ENCODE measurements around the gene ANK3.

ANK3 gene

DNA sequence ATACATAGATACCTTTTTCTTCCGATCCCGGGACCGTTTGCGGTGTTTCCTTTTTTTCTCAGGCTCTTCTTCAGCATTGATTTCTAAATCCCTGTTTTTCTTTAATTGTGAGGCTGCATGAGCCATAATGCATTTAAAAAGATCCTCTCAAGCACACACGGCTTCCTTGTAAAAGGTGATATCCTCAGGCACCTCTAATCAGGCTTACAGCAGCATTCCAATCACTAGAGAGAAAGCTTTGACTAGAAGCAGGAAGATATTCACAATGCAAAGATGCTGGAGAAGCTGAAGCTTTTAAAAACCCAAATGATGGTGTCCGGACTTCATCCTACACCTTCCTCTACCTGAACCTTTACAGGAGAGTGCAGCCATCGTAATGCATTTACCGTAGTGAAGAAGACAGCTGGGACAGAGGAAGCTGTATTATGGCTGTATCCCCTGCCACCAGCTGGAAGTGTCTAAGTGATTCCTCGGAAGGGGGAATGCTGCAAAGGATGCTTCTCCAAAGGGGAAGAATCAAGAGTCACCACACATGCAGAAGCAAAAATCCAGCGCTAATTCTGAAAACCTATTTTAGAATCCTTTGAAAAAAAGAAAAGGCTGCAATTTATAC lies at the start of gene ANK3:
ANK3 (minus strand) TSS at position 463 of the 613 bp plus-strand sequence; CDS start at position 126, 337 bp downstream.
- DNase-seq: no peak

DNA sequence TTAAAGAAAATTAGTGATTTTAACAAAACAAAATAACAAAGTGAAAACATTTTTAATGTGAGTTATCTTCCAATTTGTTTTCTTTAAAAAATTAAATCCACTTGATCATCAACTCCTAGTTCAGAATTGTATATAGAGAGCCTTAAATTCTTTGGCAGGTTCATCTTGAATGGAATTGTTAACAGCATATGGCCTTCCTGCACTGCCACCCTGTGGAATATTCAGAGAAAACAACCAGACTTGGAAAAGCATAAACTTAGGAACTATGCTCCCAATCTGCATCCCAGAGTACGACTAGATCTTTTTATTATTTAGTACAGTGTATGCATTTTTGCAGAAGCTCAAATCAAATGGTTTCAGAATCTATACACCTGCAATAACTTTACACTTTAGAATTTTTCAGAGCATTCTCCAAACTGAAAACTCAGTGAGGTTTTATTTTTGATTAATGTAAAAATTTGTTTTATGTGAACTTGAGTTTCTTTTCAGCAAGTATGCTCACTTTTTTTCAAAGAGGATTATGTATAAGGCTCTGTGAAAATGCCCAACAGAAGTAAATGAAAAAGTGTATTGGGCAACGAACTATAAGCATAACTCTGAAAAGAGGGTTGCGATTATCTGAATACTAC lies 44.9 kb upstream of the ANK3 start:
- DNase-seq: peak in 1 of 2 experiments; percentile 57

DNA sequence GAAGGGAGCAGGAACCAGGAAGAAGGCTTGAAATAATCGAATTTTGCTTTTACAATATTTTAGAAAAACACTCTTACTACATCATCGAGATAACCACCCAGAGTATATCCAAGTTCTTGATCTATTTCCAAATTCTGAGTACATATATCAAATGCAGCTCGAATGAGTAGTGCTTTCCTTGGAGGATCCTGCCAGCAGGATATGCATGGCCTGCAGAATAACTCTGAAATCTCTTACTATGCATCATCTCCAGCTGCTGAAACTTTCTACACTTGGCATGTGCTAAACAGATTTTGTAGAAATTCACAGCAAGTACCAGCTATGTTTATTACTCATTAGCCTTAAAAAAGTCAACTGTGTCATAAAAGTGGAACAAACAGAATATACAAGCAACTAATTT lies 44.0 kb upstream of the ANK3 start:
- no peak for DNase-seq

DNA sequence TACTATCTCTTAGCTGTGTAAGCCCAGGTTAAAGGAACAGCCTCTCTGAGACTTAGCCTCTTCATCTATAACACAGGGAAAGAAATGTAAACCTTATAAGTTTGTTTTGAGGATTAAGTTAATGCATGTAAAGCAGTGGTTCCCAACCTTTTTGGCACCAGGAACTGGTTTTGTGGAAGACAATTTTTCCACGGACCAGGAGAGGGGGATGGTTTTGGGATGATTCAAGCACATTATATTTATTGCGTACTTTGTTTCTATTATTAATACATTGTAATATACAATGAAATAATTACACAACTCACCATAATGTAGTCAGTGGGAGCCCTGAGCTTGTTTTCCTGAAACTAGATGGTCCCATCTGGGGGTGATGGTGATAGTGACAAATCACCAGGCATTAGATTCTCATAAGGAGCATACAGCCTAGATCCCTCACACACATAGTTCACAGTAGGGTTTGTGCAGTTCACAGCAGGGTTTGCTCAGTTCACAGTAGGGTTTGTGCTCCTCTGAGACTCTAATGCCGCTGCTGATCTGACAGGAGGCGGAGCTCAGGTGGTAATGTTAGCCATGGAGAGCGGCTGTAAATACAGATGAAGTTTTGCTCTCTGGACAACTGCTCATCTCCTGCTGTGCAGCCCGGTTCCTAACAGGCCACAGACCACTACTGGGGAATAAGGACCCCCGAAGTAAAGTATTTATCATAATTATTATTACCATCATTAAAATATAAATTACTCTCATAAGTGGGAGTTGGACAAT lies 41.3 kb upstream of the ANK3 start:
- DNase-seq: no peak

DNA sequence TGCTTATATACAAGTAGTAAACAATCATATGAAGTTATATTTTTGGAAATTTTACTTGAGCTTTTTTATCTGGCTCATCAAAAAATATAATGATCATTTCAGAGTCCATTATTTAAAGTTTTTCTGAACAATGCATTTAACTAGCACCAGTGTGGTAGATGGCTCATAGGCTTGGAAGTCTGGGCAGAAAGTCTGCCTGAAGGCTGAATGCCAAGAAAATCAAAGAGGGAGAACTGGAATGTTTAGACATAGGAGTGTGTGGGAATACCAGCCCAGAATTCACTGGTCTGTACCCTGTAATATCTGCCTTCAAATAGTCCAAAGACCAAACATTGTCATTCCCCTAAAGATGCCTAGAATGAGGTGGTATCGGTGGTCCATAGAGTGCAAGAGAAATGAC lies 40.3 kb upstream of the ANK3 start:
- DNase-seq: no peak

DNA sequence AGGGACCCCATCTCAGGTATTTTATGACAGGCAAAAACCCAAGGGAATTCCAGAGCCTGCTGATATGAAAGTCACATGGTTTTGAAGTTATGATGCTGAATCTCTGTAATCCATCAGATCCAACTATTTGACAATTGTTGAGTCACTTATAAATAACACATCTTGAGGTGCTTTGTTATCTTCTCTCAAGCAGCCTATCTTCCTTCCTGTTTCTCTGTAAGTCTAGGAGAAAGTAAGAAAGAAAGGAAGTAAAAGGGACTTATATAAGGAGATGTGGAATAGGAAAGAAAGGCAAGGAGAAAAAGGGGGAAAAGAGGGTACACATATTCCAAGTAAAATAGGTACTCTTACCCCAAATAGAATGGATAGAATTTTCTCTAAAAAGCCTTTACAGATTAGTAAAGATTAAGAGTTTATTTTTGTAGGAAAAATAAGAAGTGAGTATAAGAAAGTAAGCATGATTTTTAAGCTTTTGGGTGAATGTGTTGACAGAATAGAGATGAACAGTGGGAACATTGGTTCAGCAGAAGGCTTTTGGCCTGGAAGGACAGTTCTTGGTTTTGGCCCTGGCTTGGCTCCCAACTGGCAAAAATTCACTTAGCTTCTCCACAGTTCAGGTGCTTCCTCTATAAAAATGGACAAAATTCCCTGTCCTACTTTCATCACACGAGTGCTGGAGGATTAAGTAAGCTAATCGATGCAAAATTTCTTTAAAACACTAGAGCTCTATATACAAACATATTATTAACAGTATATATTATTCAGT lies 39.6 kb upstream of the ANK3 start:
- DNase-seq: no peak

DNA sequence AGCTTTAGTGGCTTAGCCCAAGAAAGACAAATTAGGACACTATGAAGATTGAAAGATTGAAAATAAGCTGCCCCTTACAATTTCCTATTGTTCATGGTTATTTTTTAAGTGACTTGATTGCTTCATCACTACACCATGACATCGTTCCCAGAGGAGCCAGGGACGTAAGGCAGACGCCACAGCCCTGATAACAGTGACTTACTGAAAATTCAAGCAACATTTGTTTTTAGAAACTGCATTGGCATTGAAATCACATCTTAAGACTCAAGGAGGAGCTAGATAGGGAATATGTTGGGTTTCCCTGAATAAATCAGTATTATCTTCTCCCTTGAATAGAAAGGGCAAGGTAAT lies 38.7 kb upstream of the ANK3 start:
- DNase-seq: no peak

DNA sequence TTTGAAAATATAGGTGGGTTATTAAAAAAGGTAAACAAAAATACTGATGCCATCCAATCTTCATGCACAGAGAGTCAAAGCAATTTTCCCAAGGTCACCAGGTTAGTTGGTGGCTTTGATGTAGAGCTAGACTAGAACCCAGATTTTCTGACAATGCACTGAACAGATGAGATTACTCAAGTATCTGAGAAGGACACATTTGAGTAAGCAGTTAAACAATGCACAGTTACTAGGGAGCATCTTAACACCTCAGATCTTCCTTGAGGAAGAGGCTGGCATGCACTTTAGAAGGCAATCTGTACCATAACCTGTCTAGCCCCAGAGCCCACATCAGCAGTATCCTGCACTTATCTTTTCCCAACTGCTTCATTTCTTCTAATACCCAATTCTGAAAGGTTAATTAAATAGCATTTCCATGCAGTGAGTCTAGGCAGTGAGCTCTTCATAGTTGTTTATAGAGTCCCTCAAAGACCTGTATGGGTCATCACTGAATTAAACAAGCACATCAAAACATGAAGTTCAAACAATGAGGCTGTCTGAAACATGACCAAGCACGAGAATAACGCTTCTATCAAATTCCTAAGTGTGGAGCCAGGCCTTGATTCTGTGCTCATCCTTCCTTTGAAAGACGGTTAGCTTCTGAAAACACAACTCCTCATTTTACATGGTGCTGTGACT lies 38.2 kb upstream of the ANK3 start:
- DNase-seq: no peak

DNA sequence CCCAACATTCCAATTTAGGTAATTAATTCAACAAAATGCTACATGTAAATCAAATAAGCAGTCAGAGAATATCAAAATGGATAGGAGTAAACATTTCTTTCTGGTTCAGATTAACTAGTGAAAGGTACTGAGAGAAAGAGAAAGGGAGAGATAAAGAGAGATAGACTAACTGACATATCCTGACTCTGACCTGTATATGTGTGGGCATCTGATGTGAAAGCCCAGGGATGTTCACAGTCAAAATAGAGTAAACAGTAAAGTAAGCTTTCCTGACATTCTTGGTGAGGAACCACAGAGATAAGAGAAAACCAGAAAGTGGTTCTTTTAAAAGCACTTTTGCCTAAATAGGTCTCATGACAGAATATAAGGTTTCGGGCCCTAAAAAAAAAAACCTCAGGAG lies 37.5 kb upstream of the ANK3 start:
- DNase-seq: no peak

DNA sequence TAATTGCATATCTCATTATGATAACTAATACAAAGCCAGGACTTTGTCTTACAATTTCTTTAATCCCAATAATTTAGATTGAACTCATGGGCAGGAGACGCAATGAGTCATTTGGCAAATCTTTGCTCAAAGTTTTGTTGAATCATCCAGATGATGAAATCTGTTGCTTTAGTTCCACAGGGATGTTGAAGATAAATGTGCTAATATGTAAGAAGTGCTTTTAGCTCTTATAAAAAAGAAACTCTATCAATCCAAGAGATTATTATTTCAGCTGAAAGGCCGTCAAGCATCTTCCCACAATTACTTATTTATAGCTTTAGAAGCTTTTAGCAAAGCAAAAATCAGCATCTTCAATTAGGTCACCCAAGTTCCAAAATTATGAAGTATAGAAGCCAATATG lies 36.8 kb upstream of the ANK3 start:
- peak; percentile 0 to 2 for DNase-seq

DNA sequence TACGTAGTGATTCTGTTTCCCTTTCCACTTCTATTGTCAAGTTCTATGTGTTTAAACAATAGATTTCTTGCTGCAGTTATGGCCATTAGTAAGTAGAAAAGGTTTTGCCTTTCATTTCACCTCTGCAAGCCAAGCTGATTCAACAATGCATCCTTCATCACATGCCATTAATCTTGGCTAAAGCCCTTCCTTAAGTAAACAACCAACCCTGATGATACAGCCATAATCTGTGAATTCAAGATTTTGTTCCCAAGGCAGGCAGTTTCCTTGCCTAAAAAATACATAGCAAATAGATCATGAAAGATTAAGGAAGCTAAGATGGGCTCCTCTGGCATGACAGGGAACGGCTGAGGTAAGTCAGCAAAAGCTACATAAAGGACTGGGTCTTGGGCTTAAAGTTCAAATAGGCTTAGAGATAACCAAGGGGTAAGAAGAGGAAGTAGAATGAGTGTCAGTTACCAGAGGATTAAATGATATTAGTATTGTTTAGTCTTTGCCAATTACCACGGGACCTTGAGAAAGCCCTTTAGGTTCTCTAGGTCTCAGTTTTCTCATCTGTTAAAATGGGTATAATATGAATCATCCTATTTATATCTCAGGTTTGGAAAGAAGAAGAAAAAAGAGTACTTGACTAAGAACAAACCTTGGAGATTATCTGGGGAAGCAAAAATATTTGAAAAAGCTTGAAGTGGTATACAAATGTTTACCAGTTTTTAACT lies 35.9 kb upstream of the ANK3 start:
- no peak for DNase-seq

DNA sequence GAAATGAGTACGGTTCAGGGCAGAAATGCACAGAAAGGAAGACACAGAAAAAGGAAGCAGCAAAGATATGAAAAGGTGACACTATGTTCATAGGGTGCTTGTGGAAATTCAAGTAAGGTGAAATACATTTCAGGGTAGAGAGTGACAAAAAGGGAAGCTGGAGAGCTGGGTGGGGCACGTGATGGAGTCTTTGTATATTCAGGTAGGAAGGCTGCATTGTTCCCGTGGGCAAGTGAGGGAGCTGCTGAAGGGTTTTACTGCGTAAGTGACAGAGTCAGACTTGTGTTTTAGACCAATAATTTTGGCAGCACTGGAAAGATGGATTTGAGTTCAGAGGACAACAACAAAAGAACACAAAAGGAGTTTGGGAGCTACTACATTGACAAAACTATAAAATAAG lies 35.3 kb upstream of the ANK3 start:
- DNase-seq: no peak

DNA sequence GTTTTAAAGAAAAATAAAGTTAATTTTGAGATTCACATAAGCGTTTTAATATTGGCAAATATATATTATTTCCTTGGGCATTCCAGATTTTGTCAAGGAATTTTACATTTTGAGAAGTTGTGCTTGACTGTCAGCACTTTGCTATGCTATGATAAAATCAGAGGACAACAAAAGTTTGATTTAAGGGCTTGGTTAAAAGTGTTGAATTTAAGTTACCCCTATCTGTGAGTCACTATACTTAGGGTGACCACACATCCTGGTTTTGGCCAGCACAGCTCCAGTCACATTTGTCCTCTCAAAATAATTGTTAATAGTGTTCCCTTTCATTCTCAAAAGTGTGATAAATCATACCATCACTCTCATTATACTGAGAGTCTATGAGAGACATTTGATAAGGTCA lies 34.2 kb upstream of the ANK3 start:
- DNase-seq: no peak

DNA sequence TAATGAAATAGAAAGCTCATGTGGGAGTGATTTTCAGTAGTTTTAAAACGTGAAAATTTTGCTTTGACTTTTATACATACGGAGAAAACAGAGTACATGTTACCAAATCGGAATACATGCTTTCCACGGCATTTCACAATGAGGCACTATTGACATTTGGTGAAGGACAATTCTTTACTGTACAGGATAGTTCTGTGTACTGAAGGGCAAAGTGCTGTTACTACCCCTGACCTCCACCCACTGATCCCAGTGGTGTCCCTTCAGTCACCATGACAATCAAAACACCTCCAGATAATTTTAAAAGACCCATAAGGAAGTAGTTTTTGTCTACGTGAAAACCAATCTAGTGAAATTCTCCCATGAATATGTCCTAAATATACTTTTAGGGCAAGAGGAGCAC lies 33.1 kb upstream of the ANK3 start:
- DNase-seq: no peak

DNA sequence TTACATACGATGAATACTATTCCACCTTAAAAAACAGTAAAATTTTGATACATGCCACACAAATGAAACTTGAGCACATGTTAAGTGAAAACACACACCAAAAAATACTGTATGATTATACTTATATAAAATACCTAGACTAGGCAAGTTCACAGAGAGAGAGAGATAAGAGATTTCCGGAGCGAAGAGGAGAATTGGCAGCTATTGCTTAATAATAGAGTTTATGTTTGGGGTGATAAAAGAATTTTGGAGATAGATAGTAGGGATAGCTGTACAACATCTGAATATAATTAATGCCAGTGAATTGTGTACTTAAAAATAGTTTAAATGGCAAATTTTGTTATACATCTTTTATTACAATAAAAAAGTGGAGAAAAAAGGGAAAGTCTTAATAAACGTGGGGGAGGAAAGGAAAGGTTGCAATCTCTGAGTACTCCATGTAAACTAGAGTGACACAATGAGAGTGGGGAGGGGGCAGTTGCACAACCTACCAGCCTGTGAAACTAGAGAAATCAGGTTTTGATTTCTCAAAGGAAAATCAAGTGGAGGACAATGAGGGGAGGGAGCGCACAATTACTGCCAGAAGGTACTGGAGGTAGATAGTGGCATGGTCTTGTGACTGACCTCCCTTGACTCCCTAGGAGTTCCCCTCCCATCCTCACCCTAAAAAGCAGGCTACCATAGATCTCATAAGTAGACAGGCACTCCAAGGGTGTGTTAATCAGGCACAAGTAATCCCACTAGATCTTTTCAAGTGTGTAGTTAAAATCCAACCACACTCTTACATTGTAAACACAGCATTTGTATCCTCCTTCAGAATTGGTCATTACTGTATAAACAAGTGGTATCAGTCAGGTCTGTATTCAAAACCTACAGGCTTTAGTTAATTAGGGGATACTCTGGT lies 31.6 kb upstream of the ANK3 start:
- no peak for DNase-seq

DNA sequence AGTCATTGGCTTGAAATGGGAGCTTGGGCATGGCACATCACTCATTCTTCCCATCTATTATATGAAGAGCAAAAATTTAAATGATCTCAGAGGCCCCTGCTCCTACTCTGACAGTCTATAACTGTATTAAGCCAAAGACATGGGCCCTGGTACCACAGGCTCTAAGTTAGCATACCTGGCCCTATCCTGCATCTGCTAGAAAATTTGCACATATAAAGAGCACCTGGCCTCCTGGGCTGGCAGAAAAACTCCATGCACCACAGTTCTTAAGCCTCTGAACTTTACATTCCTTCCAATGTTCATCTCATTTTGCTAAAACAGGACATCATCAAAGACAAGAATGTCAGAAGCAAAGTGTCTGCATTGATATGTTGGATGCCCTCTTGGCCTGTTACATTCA lies 29.6 kb upstream of the ANK3 start:
- no peak for DNase-seq

DNA sequence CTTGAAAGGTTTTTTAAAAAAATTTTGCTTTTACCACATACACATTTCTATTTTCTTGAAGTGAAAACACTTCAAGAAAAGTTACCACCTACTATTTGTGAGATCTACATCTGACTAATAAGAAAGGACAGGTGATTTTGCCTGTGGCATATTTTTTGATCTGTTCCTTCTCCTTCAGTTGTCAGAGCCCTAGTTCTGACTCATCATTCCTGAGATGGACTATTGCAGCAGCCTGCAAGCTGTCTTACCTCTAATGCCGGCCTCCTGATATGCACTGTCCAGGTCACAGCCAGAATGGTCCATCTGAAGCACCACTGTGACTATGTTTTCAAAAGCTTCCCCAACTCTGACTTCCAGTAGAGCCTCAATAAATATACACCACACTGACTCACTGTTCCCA lies 28.2 kb upstream of the ANK3 start:
- DNase-seq: no peak

DNA sequence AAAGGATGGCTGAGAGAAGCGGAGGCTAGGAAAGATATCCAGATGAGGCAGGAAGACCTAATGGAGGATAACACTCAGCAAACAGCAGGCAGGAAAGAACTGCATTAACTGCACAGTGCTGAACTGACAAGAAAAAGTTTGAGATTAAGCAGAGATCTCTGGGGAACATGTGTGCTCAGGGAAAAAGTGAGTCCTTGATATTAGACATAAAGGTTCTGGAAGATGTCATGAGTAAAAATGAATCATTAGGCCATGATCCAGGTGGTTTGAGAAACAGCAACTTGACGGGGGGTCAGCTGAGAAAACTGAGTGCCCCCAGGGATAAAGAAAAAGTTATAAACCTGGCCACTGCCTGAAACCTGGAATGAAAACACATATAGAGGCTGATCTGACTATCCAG lies 27.3 kb upstream of the ANK3 start:
- DNase-seq: no peak

DNA sequence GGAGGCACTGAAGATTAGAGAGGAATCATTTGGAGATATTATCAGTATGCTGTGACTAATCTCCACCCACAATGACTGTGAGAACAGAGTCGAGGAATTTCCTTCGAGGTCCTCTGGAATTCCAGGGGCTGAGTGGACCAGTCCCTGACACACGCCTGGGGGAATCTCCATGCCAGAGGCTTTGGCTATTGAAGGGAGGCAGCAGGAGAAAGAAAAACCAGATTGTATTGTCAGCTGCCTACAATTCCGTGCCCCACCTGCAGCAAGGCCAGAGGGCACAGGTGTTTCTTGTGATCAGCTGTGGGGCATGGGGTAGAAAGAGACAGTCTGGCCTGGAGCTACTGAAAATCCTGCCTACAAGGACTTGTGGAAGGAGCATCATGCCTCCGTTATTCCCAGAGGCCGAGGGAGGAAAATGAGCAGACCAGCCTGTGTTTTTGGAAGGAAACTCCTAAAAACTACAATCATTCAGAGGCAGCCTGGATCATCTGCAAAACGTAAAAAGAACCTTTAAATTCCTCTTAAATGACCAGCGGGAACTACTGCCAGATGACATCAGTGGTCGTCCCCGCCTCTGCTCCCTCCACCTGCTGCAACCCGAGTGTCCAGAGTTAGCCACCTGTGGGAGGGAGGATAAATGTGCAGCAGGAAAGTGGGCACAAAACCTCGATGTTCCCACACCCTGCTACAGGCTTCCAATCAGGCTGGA lies 25.4 kb upstream of the ANK3 start:
- peak; percentile 31 to 72 for DNase-seq

DNA sequence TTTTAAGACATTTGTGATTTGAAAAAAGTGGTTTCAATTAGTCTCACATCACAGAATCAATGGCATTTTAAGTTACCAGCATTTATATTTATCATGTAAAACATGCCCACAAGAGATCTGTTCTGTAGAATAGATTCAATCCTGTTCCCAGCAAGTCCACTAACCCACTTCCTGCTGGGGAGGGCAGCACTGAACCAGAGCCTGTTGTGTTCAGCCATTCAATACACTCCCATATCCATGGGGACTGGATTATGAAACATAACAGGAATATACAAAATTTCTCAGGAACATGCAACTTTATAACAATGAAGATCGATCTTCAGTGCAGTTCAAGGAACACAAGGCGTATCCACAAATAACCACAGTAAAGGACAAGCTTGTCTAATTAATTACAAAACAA lies 24.4 kb upstream of the ANK3 start:
- peak in 1 of 2 experiments; percentile 21 for DNase-seq

Data from SW 1271 (cell line).